Measurements from ENCODE around the gene M1AP. TPM values are rescaled to one million over a fixed set of nuclear protein-coding genes. Genes with fewer than 3 reads are reported as not detected.

Gene M1AP
- total RNA-seq, 4 donors from 2014 or later: 0.17 to 0.42 TPM; not detected in 2

- WGBS: 87% methylated on average over 2 of the region's 2 CpGs
- no peak for DNase-seq (ENCODE audit: extremely low spot score)
- H3K4me3 ChIP-seq: no peak overlapping the region
- TF ChIP-seq POLR2A (IDR thresholded peaks at IDR 0.05; ENCODE audit: low read depth): no peak
- TF ChIP-seq POLR2AphosphoS5 (IDR thresholded peaks at IDR 0.05): no peak
- TF ChIP-seq, protein P1, sequence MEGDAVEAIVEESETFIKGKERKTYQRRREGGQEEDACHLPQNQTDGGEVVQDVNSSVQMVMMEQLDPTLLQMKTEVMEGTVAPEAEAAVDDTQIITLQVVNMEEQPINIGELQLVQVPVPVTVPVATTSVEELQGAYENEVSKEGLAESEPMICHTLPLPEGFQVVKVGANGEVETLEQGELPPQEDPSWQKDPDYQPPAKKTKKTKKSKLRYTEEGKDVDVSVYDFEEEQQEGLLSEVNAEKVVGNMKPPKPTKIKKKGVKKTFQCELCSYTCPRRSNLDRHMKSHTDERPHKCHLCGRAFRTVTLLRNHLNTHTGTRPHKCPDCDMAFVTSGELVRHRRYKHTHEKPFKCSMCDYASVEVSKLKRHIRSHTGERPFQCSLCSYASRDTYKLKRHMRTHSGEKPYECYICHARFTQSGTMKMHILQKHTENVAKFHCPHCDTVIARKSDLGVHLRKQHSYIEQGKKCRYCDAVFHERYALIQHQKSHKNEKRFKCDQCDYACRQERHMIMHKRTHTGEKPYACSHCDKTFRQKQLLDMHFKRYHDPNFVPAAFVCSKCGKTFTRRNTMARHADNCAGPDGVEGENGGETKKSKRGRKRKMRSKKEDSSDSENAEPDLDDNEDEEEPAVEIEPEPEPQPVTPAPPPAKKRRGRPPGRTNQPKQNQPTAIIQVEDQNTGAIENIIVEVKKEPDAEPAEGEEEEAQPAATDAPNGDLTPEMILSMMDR (IDR thresholded peaks at IDR 0.05): no peak
- no peak for TF ChIP-seq EP300 (IDR thresholded peaks at IDR 0.05)
- no peaks in the 10 kb centered on the region for H3K9me3 ChIP-seq
- peaks cover 0 to 16% (median 11%) of the 10 kb centered on the region in 4 donors for H3K4me1 ChIP-seq
- H3K36me3 ChIP-seq: peaks cover 6 to 55% (median 21%) of the 10 kb centered on the region in 4 donors
- intact Hi-C loops (cut with DNase I): no loop called here
- no peaks in the 10 kb centered on the region for H3K27me3 ChIP-seq
- H3K27ac ChIP-seq (replicated peaks in 1 of 4): no peak overlapping the region
Observed at GRCh38 chr2:74658516-74658915, 10.4 kb upstream of the M1AP start.

GRCh38 chr2:74655579-74655978 is 7.4 kb upstream of the M1AP start:
- H3K36me3 ChIP-seq: peaks cover 5 to 31% (median 8%) of the 10 kb centered on the region in 4 donors
- no peaks in the 10 kb centered on the region for H3K27me3 ChIP-seq
- intact Hi-C loops (cut with DNase I): no loop called here
- TF ChIP-seq POLR2AphosphoS5 (IDR thresholded peaks at IDR 0.05) (no peak), EP300 (IDR thresholded peaks at IDR 0.05) (no peak)
- TF ChIP-seq, protein P1 (IDR thresholded peaks at IDR 0.05): no peak
- no peaks in the 10 kb centered on the region for H3K9me3 ChIP-seq
- H3K27ac ChIP-seq (replicated peaks in 1 of 4): no peak overlapping the region
- WGBS: 88% methylated on average over 1 of the region's 1 CpG
- DNase-seq (ENCODE audit: extremely low spot score): no peak
- peaks cover 0 to 17% (median 13%) of the 10 kb centered on the region in 4 donors for H3K4me1 ChIP-seq
- no peak overlapping the region for H3K4me3 ChIP-seq

GRCh38 chr2:74653985-74654882 is 6.1 kb upstream of the M1AP start, which contains the start of gene SEMA4F:
SEMA4F (plus strand) TSS chr2:74654247; CDS start chr2:74654377, 130 bp downstream.
- intact Hi-C loops (cut with DNase I): no loop called here
- peak; percentile 97 for DNase-seq (ENCODE audit: extremely low spot score)
- Histone ChIP-seq H3K9me3 (no peaks in the 10 kb centered on the region), H3K36me3 (peaks cover 1 to 19% (median 7%) of the 10 kb centered on the region in 4 donors), H3K4me1 (peaks cover 0 to 17% (median 13%) of the 10 kb centered on the region in 4 donors), H3K27me3 (peaks cover 0 to under 1% (median 0%) of the 10 kb centered on the region in 4 donors), H3K4me3 (peak within 1 kb of the TSS; percentile 68 to 83 (median 78)), H3K27ac (replicated peaks in 1 of 4) (peak within 1 kb of the TSS; percentile 58 to 72 (median 66))
- WGBS: 1% methylated on average over 31 of the region's 79 CpGs
- TF ChIP-seq, protein P1 (IDR thresholded peaks at IDR 0.05): no peak
- peak; percentile 81 for TF ChIP-seq POLR2AphosphoS5 (IDR thresholded peaks at IDR 0.05)

DNA sequence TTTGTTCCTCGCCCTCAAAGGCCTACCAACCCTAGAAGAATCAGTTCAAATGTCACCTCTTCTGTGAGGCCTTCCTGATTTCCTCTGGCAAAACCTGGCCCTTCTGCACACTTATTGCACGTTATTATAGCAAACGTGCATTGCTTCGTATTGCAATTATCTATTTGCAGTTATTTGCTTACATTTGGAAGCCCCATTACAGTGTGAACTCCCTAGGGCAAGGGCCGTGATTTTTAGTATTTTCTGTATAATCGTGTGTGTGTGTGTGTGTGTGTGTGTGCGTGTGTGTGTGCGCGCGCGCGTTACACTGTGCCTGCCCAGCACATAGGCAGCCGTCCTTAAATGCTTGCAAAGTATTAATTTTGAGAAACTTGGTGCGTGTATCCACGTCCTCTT is 5.5 kb upstream of the M1AP start:
- Histone ChIP-seq H3K4me1 (peaks cover 0 to 17% (median 13%) of the 10 kb centered on the region in 4 donors), H3K27me3 (peaks cover 0 to 6% (median 3%) of the 10 kb centered on the region in 4 donors), H3K27ac (replicated peaks in 1 of 4) (peak overlapping the region in 3 of 4 donors; percentile 60 to 72 (median 72)), H3K4me3 (peak overlapping the region; percentile 68 to 83 (median 78)), H3K9me3 (no peaks in the 10 kb centered on the region), H3K36me3 (peaks cover 0 to 13% (median 4%) of the 10 kb centered on the region in 4 donors)
- WGBS: 22% methylated on average over 15 of the region's 15 CpGs
- TF ChIP-seq EP300 (IDR thresholded peaks at IDR 0.05): no peak
- no peak for TF ChIP-seq POLR2A (IDR thresholded peaks at IDR 0.05; ENCODE audit: low read depth)
- no peak for DNase-seq (ENCODE audit: extremely low spot score)
- intact Hi-C loops (cut with DNase I): no loop called here

DNA sequence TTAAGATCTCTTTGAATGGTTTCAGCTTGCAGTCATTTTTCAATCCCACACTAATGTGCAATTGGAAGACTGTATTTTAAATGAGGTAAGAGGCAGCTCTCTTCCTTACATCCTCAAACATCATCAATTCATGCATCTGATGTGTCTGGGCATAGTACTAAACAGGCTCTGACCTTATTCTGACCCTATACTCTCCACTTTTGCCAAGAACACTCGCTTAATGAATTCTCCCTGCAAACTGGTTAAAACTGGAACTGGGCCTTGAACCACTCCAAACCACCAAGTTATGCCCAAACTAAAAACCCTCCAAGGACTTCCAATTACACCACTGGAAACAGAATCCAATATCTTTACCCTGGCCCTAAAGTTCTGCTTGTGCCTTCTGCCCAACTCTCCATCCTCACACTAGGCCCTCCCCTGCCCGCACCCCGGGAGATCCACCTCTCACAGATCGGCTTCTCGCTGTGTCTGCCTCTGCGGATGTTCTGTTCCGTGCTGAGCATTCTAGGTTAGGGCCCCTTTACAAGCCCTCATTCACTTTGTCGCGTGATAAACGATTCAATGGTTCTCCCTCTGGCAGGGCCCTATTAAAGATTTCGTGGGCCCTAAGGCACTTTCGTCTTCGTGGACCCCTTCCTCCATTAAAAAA is 1.2 kb downstream of the M1AP start:
- no peak for DNase-seq (ENCODE audit: extremely low spot score)
- H3K9me3 ChIP-seq: no peaks in the 10 kb centered on the region
- intact Hi-C loops (cut with DNase I): no loop called here
- no peak overlapping the region for H3K4me3 ChIP-seq
- TF ChIP-seq POLR2AphosphoS5 (IDR thresholded peaks at IDR 0.05) (no peak), POLR2A (IDR thresholded peaks at IDR 0.05; ENCODE audit: low read depth) (no peak), EP300 (IDR thresholded peaks at IDR 0.05) (no peak)
- TF ChIP-seq, protein P1 (IDR thresholded peaks at IDR 0.05): no peak
- H3K4me1 ChIP-seq: peaks cover 0 to 6% (median 3%) of the 10 kb centered on the region in 4 donors
- H3K27me3 ChIP-seq: peaks cover 0 to 39% (median 16%) of the 10 kb centered on the region in 4 donors
- 95% methylated on average over 13 of the region's 13 CpGs for WGBS
- H3K27ac ChIP-seq (replicated peaks in 1 of 4): no peak overlapping the region
- H3K36me3 ChIP-seq: no peaks in the 10 kb centered on the region

All from esophagus muscularis mucosa (tissue), 4 donors.